GM23338 (cell line): ENCODE results near the gene CARHSP1. TPM values are rescaled to one million over a fixed set of nuclear protein-coding genes. Genes with fewer than 3 reads are reported as not detected.
"Not testable (repeated sequence)": the region's sequence is repeated elsewhere in the genome, so short reads cannot be mapped to it uniquely, and the experiment has no call there.

Source experiments
- ATAC-seq: fragments of 200-7000 bp; cut with Tn5 transposase; 3 replicates; pipeline ENCODE4 v1.9.1; 2020
- DNase-seq: peaks from one replicate; pipeline ENCODE4 v3.0.0-alpha.2; 2015; ENCODE audit warnings: low spot score
- H2AFZ ChIP-seq: fragments of 200-600 bp; sonication (generic); 2 replicates; pipeline ENCODE4 v1.8.0; 2016; ENCODE audit warnings: antibody characterized with exemption, mild to moderate bottlenecking, moderate library complexity
- H3F3A ChIP-seq: fragments of 200-600 bp; sonication (generic); replicated peaks from 2 replicates; pipeline ENCODE4 v1.8.0; 2017; ENCODE audit warnings: antibody characterized with exemption, mixed run types, low read depth
- H3K27ac ChIP-seq: fragments of 200-600 bp; sonication (generic); 2 replicates; pipeline ENCODE4 v1.6.1; 2016; ENCODE audit warnings: low read depth
- H3K27me3 ChIP-seq: fragments of 200-600 bp; sonication (generic); 2 replicates; pipeline ENCODE4 v1.8.0; 2016; ENCODE audit warnings: mild to moderate bottlenecking, mixed run types, moderate library complexity; ENCODE audit not compliant: insufficient read depth
- H3K36me3 ChIP-seq: fragments of 200-600 bp; sonication (generic); 2 replicates; pipeline ENCODE4 v1.8.0; 2016; ENCODE audit warnings: mild to moderate bottlenecking; ENCODE audit not compliant: insufficient read depth
- H3K4me1 ChIP-seq: fragments of 200-600 bp; sonication (generic); 2 replicates; pipeline ENCODE4 v1.8.0; 2016; ENCODE audit warnings: mild to moderate bottlenecking, moderate library complexity; ENCODE audit not compliant: insufficient read depth
- H3K4me2 ChIP-seq: fragments of 200-600 bp; sonication (generic); 2 replicates; pipeline ENCODE4 v1.7.1; 2017; ENCODE audit warnings: mixed run types
- H3K4me3 ChIP-seq: fragments of 200-600 bp; sonication (generic); 2 replicates; pipeline ENCODE4 v1.6.1; 2016; ENCODE audit warnings: mixed run types
- H3K79me2 ChIP-seq: fragments of 200-600 bp; sonication (generic); replicated peaks from 2 replicates; pipeline ENCODE4 v1.8.0; 2017; ENCODE audit warnings: mild to moderate bottlenecking; ENCODE audit not compliant: insufficient read depth
- H3K9me2 ChIP-seq: fragments of 200-600 bp; sonication (generic); 2 replicates; pipeline ENCODE4 v1.8.0; 2017; ENCODE audit not compliant: insufficient read depth
- H4K20me1 ChIP-seq: fragments of 200-600 bp; sonication (generic); replicated peaks from 2 replicates; pipeline ENCODE4 v1.8.0; 2017; ENCODE audit warnings: mild to moderate bottlenecking; ENCODE audit not compliant: insufficient read depth
- H3K27ac Mint-ChIP-seq: 2 replicates; pipeline ENCODE4 v1.8.0; 2020; ENCODE audit warnings: inconsistent platforms, mild to moderate bottlenecking, moderate library complexity, mixed read lengths
- H3K27me3 Mint-ChIP-seq: 3 replicates; pipeline ENCODE4 v1.8.0; 2022; ENCODE audit warnings: low read depth, mild to moderate bottlenecking, moderate library complexity, mixed read lengths, inconsistent platforms; ENCODE audit not compliant: insufficient read depth, poor library complexity
- H3K36me3 Mint-ChIP-seq: 3 replicates; pipeline ENCODE4 v1.8.0; 2021; ENCODE audit warnings: low read depth, mild to moderate bottlenecking, inconsistent platforms, moderate library complexity, mixed read lengths
- H3K4me1 Mint-ChIP-seq: 3 replicates; pipeline ENCODE4 v1.8.0; 2020; ENCODE audit warnings: mild to moderate bottlenecking, inconsistent platforms, mixed read lengths
- H3K4me3 Mint-ChIP-seq: 3 replicates; pipeline ENCODE4 v1.8.0; 2021; ENCODE audit warnings: moderate library complexity, mild to moderate bottlenecking, inconsistent platforms, mixed read lengths
- H3K9me3 Mint-ChIP-seq: 3 replicates; pipeline ENCODE4 v1.8.0; 2020; ENCODE audit warnings: moderate library complexity, mild to moderate bottlenecking, inconsistent platforms, mixed read lengths
- NANOG ChIP-seq: IDR thresholded peaks from 2 replicates; pipeline ENCODE4 v1.6.1; 2016; ENCODE audit warnings: antibody characterized with exemption, borderline replicate concordance
- POLR2AphosphoS5 ChIP-seq: IDR thresholded peaks from 2 replicates; pipeline ENCODE4 v1.6.1; 2016; ENCODE audit warnings: antibody characterized with exemption, low read depth
- long read RNA-seq: library from polyadenylated mRNA; unstranded; transcript quantifications from one replicate; pipeline ENCODE4 v2.0.0, GENCODE V29; 2020; ENCODE audit not compliant: unreplicated experiment
- polyA plus RNA-seq: library from polyadenylated mRNA; unstranded; fragments of >200 nt; fragmentation: Nextera tagmentation; extraction: Ambion mirVana; gene quantifications from 2 replicates; pipeline ENCODE4 v1.2.1, GENCODE V29; 2016
- total RNA-seq: library from RNA; depleted of rRNA; stranded (reverse); fragments of >200 nt; shearing (Covaris generic); gene quantifications from 2 replicates; pipeline ENCODE4 v1.2.3, GENCODE V29; 2014; rRNA removed
- TF ChIP-seq, protein P1 (sequence below): IDR thresholded peaks from one replicate; pipeline ENCODE4 v1.6.1; 2018; ENCODE audit warnings: antibody characterized with exemption; ENCODE audit not compliant: unreplicated experiment

The CARHSP1 gene
- total RNA-seq = 286 and 301 TPM in 2 replicates
- 324 and 339 TPM in 2 replicates for polyA plus RNA-seq
- long read RNA-seq, transcript CARHSP1-201 (4 exons, 746 nt) = major isoform, 81 of 100 reads
- long read RNA-seq, partial matches to known transcripts = 5 of 100 reads
- long read RNA-seq, other reads (novel, unspliced or antisense) = 11 of 100 reads

DNA sequence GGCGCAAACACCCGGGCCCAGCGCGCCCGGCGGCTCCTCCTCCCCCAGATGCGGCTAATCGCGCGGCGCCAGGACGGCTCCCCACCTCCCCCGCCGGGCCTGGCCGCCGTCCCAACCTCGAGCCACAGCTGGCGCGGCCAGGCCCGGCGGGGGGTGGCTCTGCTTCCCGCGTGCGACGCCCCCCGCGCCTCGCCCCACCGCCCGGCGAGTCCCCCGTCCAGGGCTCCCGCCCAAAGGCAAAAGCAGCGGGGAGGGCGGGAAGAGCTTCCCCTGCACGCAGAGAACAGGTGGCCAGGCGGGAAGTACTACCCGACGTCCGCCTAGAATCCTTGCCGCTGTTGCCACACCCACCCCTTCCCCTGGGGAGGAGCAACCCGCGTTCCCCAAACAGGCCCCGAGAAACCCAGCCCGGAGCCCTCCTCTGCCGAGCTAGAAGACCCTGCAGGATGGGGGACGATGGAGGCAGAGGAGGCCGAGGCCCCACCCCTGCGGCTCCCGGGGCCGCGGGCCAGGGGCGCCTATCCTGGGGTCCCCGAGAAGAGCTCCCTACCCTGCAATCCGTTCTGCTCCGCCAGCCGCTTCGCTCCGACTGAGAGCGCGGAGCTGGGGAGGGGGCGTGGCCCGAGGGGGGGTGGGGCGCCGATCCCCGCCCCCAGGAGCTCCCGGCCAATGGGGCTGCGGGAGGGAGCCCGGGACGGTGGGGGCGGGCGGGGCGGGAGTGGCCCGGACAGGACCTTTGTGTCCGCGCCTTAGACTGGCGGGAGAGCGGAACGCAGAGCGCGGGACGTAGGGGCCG lies at the start of gene CARHSP1:
Gene CARHSP1, minus strand, starts transcription at position 591 of the 796 bp plus-strand sequence. CDS start 9,678 bp downstream, outside the sequence.
- H3K27ac ChIP-seq = peak within 1 kb of the TSS; percentile 96
- H3K27me3 Mint-ChIP-seq = peaks cover 37% of the 10 kb centered on the region
- H3K4me1 Mint-ChIP-seq = peaks cover 40% of the 10 kb centered on the region
- peak within 1 kb of the TSS; percentile 100 for H3K4me2 ChIP-seq
- ATAC-seq (peak; percentile 50), DNase-seq (peak; percentile 94)
- peaks cover 23% of the 10 kb centered on the region for H3K36me3 Mint-ChIP-seq
- H3K9me3 Mint-ChIP-seq = no peaks in the 10 kb centered on the region; the same call in 2 of the 3 replicates
- no peaks in the 10 kb centered on the region for H3K36me3 ChIP-seq
- H3K4me3 ChIP-seq = peak within 1 kb of the TSS; percentile 100
- TF ChIP-seq NANOG (no peak), POLR2AphosphoS5 (peak; percentile 93)
- TF ChIP-seq, protein P1, sequence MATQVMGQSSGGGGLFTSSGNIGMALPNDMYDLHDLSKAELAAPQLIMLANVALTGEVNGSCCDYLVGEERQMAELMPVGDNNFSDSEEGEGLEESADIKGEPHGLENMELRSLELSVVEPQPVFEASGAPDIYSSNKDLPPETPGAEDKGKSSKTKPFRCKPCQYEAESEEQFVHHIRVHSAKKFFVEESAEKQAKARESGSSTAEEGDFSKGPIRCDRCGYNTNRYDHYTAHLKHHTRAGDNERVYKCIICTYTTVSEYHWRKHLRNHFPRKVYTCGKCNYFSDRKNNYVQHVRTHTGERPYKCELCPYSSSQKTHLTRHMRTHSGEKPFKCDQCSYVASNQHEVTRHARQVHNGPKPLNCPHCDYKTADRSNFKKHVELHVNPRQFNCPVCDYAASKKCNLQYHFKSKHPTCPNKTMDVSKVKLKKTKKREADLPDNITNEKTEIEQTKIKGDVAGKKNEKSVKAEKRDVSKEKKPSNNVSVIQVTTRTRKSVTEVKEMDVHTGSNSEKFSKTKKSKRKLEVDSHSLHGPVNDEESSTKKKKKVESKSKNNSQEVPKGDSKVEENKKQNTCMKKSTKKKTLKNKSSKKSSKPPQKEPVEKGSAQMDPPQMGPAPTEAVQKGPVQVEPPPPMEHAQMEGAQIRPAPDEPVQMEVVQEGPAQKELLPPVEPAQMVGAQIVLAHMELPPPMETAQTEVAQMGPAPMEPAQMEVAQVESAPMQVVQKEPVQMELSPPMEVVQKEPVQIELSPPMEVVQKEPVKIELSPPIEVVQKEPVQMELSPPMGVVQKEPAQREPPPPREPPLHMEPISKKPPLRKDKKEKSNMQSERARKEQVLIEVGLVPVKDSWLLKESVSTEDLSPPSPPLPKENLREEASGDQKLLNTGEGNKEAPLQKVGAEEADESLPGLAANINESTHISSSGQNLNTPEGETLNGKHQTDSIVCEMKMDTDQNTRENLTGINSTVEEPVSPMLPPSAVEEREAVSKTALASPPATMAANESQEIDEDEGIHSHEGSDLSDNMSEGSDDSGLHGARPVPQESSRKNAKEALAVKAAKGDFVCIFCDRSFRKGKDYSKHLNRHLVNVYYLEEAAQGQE = peak; percentile 18
- H3K4me3 Mint-ChIP-seq = peak within 1 kb of the TSS; percentile 89
- H3K27ac Mint-ChIP-seq = peak within 1 kb of the TSS; percentile 80
- peaks cover 32% of the 10 kb centered on the region for H3F3A ChIP-seq
- H4K20me1 ChIP-seq = peaks cover 32% of the 10 kb centered on the region
- no peaks in the 10 kb centered on the region for H3K27me3 ChIP-seq
- peak within 1 kb of the TSS; percentile 91 for H2AFZ ChIP-seq
- no peaks in the 10 kb centered on the region for H3K9me2 ChIP-seq
- peaks cover 34% of the 10 kb centered on the region for H3K4me1 ChIP-seq
- peaks cover 49% of the 10 kb centered on the region for H3K79me2 ChIP-seq

GRCh38 chr16:8917336-8917735 lies 48.5 kb upstream of the CARHSP1 start:
- not testable (repeated sequence) for H3K9me2 ChIP-seq, H3K4me3 Mint-ChIP-seq, ATAC-seq, H3K27me3 Mint-ChIP-seq, H3K27me3 ChIP-seq, H3K4me2 ChIP-seq, DNase-seq, H3K4me1 Mint-ChIP-seq, H3K9me3 Mint-ChIP-seq, H3K4me1 ChIP-seq, H2AFZ ChIP-seq, H3K27ac ChIP-seq, H3K4me3 ChIP-seq
- Mint-ChIP-seq H3K36me3 (peaks cover 95% of the 10 kb centered on the region), H3K27ac (peak overlapping the region; percentile 58; the same call in 1 of the 2 replicates)
- 0 out of 2 replicates have a peak, but pooled peaks cover 14% of the 10 kb centered on the region for H3F3A ChIP-seq
- peaks cover 28% of the 10 kb centered on the region for H3K79me2 ChIP-seq
- peaks cover 57% of the 10 kb centered on the region for H3K36me3 ChIP-seq
- H4K20me1 ChIP-seq = peaks cover 28% of the 10 kb centered on the region
